ENCODE measurements around the gene TUSC2.

TUSC2 gene

GRCh38 chr3:50354186-50354764 is 26.3 kb upstream of the TUSC2 start:
- no peaks in the 10 kb centered on the region for H3K4me1 ChIP-seq (ENCODE audit: control insufficient read depth, insufficient read depth, low read length)
- CTCF ChIA-PET: interaction anchor here (0.6 to 1.0 kb wide), 3 partner anchors 88 to 798 kb away, joined by 3 to 4 read pairs (median 3); no protein-coding TSS in a partner anchor
- no peaks in the 10 kb centered on the region for H3K9me3 ChIP-seq (ENCODE audit: control insufficient read depth, insufficient read depth, low read depth, low read length)
- H3K36me3 ChIP-seq (ENCODE audit: control insufficient read depth in 2 of 2, insufficient read depth in 1 of 2, low read length in 2 of 2): peaks cover 0 to 64% of the 10 kb centered on the region in 2 experiments; a peak in 1 of 3 replicates
- TF ChIP-seq INSM2 (tag by site-specific recombination; IDR thresholded peaks at IDR 0.05): no peak
- no peak for TF ChIP-seq ZNF621 (tag by site-specific recombination; IDR thresholded peaks at IDR 0.05)
- no peak for TF ChIP-seq SCRT1 (tag by site-specific recombination; IDR thresholded peaks at IDR 0.05; ENCODE audit: borderline replicate concordance)
- TF ChIP-seq GLI2 (tag by site-specific recombination; IDR thresholded peaks at IDR 0.05; ENCODE audit: borderline replicate concordance, low read depth): no peak
- TF ChIP-seq ZNF18 (tag by site-specific recombination; IDR thresholded peaks at IDR 0.05): no peak
- no peak for TF ChIP-seq ZNF37A (tag by site-specific recombination; IDR thresholded peaks at IDR 0.05)
- TF ChIP-seq ZNF366 (tag by site-specific recombination; conservative IDR thresholded peaks at IDR 0.05): no peak
- TF ChIP-seq ZNF521 (tag by site-specific recombination; IDR thresholded peaks at IDR 0.05): no peak
- TF ChIP-seq GLIS1 (tag by site-specific recombination; IDR thresholded peaks at IDR 0.05): peak; percentile 92
- POLR2A ChIA-PET: interaction anchor here (3.1 kb wide), 1 partner anchor 17 kb away, joined by 23 read pairs; no protein-coding TSS in a partner anchor
- H3K27ac ChIP-seq (ENCODE audit: extremely low read depth, low read depth, low read length): no peak overlapping the region
- no peak overlapping the region for H3K4me3 ChIP-seq (ENCODE audit: low read depth, low read length)

- Histone ChIP-seq H3K4me3 (ENCODE audit: low read depth, low read length) (no peak overlapping the region), H3K27ac (ENCODE audit: extremely low read depth, low read depth, low read length) (no peak overlapping the region; the same call in 1 of the 2 replicates), H3K9me3 (ENCODE audit: control insufficient read depth, insufficient read depth, low read depth, low read length) (no peaks in the 10 kb centered on the region), H3K4me1 (ENCODE audit: control insufficient read depth, insufficient read depth, low read length) (no peaks in the 10 kb centered on the region), H3K36me3 (ENCODE audit: control insufficient read depth in 2 of 2, insufficient read depth in 1 of 2, low read length in 2 of 2) (peaks cover 0 to 69% of the 10 kb centered on the region in 2 experiments; a peak in 1 of 3 replicates)
- POLR2A ChIA-PET: interaction anchor here (0.7 to 3.1 kb wide), 6 partner anchors 9 to 630 kb away, joined by 3 to 23 read pairs (median 4); partner anchors contain the start of genes GMPPB, HEMK1, HYAL3 and NAA80
- CTCF ChIA-PET: interaction anchor here (0.7 to 1.0 kb wide), 3 partner anchors 9 to 196 kb away, joined by 3 to 5 read pairs (median 4); no protein-coding TSS in a partner anchor
- no peak for TF ChIP-seq ZNF518A (tag by site-specific recombination; conservative IDR thresholded peaks at IDR 0.05; ENCODE audit: low read depth)
- TF ChIP-seq ZNF658 (tag by site-specific recombination; IDR thresholded peaks at IDR 0.05): no peak
- no peak for TF ChIP-seq ZNF654 (tag by site-specific recombination; IDR thresholded peaks at IDR 0.05; ENCODE audit: low read depth)
- TF ChIP-seq ZNF549 (tag by site-specific recombination; IDR thresholded peaks at IDR 0.05): no peak
- TF ChIP-seq SCRT1 (tag by site-specific recombination; IDR thresholded peaks at IDR 0.05; ENCODE audit: borderline replicate concordance): peak; percentile 76; the same call in 1 of the 2 replicates
- TF ChIP-seq ZIC2 (tag by site-specific recombination; IDR thresholded peaks at IDR 0.05): no peak
- TF ChIP-seq GLIS2 (tag by site-specific recombination; IDR thresholded peaks at IDR 0.05): 0 out of 2 replicates have a peak, but pooled peaks have one; percentile 22
- no peak for TF ChIP-seq ZNF394 (tag by site-specific recombination; IDR thresholded peaks at IDR 0.05; ENCODE audit: borderline replicate concordance)
- no peak for TF ChIP-seq ZNF501 (tag by site-specific recombination; IDR thresholded peaks at IDR 0.05)
- TF ChIP-seq ZBTB44 (tag by site-specific recombination; IDR thresholded peaks at IDR 0.05): no peak
- no peak for TF ChIP-seq ZNF692 (tag by site-specific recombination; IDR thresholded peaks at IDR 0.05)
- TF ChIP-seq ZXDB (tag by site-specific recombination; IDR thresholded peaks at IDR 0.05): no peak
- peak; percentile 81 for TF ChIP-seq SCRT2 (tag by site-specific recombination; IDR thresholded peaks at IDR 0.05)
Measured at GRCh38 chr3:50353245-50354004, 25.4 kb upstream of the TUSC2 start.
